ENCODE data around the gene ALDOB. TPM values are rescaled to one million over a fixed set of nuclear protein-coding genes. Genes with fewer than 3 reads are reported as not detected.

Gene ALDOB
- total and polyA plus RNA-seq, 9 donors = 0.27 to 21.1 (median 0.68) TPM

- no peak overlapping the region for H3K27ac ChIP-seq (ENCODE audit: low read length)
- peak; percentile 61 for DNase-seq
- no peaks in the 10 kb centered on the region for H3K27me3 ChIP-seq (ENCODE audit: control insufficient read depth, insufficient read depth, low read length)
- H3K9me3 ChIP-seq (replicated peaks; ENCODE audit: control insufficient read depth, low read depth, low read length) = no peaks in the 10 kb centered on the region
- WGBS (ENCODE audit: insufficient coverage) = 29% methylated on average over 5 of the region's 9 CpGs
- no peaks in the 10 kb centered on the region for H3K36me3 ChIP-seq (ENCODE audit: control insufficient read depth, insufficient read depth, low read length)
- H3K4me3 ChIP-seq (ENCODE audit: low read length) = no peak overlapping the region
- peaks cover 3% of the 10 kb centered on the region for H3K4me1 ChIP-seq (ENCODE audit: control insufficient read depth, insufficient read depth, low read length)
These were observed 7.8 kb upstream of the ALDOB start for GRCh38 chr9:101443364-101443771.

GRCh38 chr9:101442736-101443135 is 7.2 kb upstream of the ALDOB start:
- H3K36me3 ChIP-seq (ENCODE audit: control insufficient read depth, insufficient read depth, low read length) = no peaks in the 10 kb centered on the region
- no peaks in the 10 kb centered on the region for H3K27me3 ChIP-seq (ENCODE audit: control insufficient read depth, insufficient read depth, low read length)
- no CpG with 5 or more reads among the region's 3 CpGs for WGBS (ENCODE audit: insufficient coverage)
- peaks cover 3% of the 10 kb centered on the region for H3K4me1 ChIP-seq (ENCODE audit: control insufficient read depth, insufficient read depth, low read length)
- H3K27ac ChIP-seq (ENCODE audit: low read length) = no peak overlapping the region
- no peak for DNase-seq
- H3K9me3 ChIP-seq (replicated peaks; ENCODE audit: control insufficient read depth, low read depth, low read length) = no peaks in the 10 kb centered on the region
- no peak overlapping the region for H3K4me3 ChIP-seq (ENCODE audit: low read length)

- no peak overlapping the region for H3K27ac ChIP-seq (ENCODE audit: low read length)
These were observed 6.7 kb upstream of the ALDOB start for GRCh38 chr9:101442318-101442717.

GRCh38 chr9:101440714-101441230 is 5.2 kb upstream of the ALDOB start:
- WGBS (ENCODE audit: insufficient coverage) = no CpG with 5 or more reads among the region's 3 CpGs
- H3K9me3 ChIP-seq (replicated peaks; ENCODE audit: control insufficient read depth, low read depth, low read length) = no peaks in the 10 kb centered on the region
- no peak overlapping the region for H3K4me3 ChIP-seq (ENCODE audit: low read length)
- H3K27me3 ChIP-seq (ENCODE audit: control insufficient read depth, insufficient read depth, low read length) = no peaks in the 10 kb centered on the region
- H3K4me1 ChIP-seq (ENCODE audit: control insufficient read depth, insufficient read depth, low read length) = peaks cover 3% of the 10 kb centered on the region
- no peak for DNase-seq
- no peak overlapping the region for H3K27ac ChIP-seq (ENCODE audit: low read length)
- H3K36me3 ChIP-seq (ENCODE audit: control insufficient read depth, insufficient read depth, low read length) = no peaks in the 10 kb centered on the region

More at GRCh38 chr9:101442318-101442717, 6.7 kb upstream of the ALDOB start:
- peaks cover 3% of the 10 kb centered on the region for H3K4me1 ChIP-seq (ENCODE audit: control insufficient read depth, insufficient read depth, low read length)
- H3K4me3 ChIP-seq (ENCODE audit: low read length) = no peak overlapping the region
- no peak for DNase-seq
- H3K36me3 ChIP-seq (ENCODE audit: control insufficient read depth, insufficient read depth, low read length) = no peaks in the 10 kb centered on the region
- no peaks in the 10 kb centered on the region for H3K27me3 ChIP-seq (ENCODE audit: control insufficient read depth, insufficient read depth, low read length)
- 88% methylated on average over 2 of the region's 3 CpGs for WGBS (ENCODE audit: insufficient coverage)
- H3K9me3 ChIP-seq (replicated peaks; ENCODE audit: control insufficient read depth, low read depth, low read length) = no peaks in the 10 kb centered on the region

GRCh38 chr9:101438523-101438922 is 2.9 kb upstream of the ALDOB start:
- Histone ChIP-seq H3K4me3 (ENCODE audit: low read length) (no peak overlapping the region), H3K4me1 (ENCODE audit: control insufficient read depth, insufficient read depth, low read length) (peaks cover 3% of the 10 kb centered on the region), H3K36me3 (ENCODE audit: control insufficient read depth, insufficient read depth, low read length) (no peaks in the 10 kb centered on the region), H3K27ac (ENCODE audit: low read length) (no peak overlapping the region), H3K9me3 (replicated peaks; ENCODE audit: control insufficient read depth, low read depth, low read length) (no peaks in the 10 kb centered on the region), H3K27me3 (ENCODE audit: control insufficient read depth, insufficient read depth, low read length) (no peaks in the 10 kb centered on the region)
- no peak for DNase-seq
- WGBS (ENCODE audit: insufficient coverage) = no CpG with 5 or more reads among the region's 3 CpGs

GRCh38 chr9:101437806-101438232 is 2.2 kb upstream of the ALDOB start:
- H3K36me3 ChIP-seq (ENCODE audit: control insufficient read depth, insufficient read depth, low read length) = no peaks in the 10 kb centered on the region
- DNase-seq = no peak
- no peaks in the 10 kb centered on the region for H3K9me3 ChIP-seq (replicated peaks; ENCODE audit: control insufficient read depth, low read depth, low read length)
- no peak overlapping the region for H3K27ac ChIP-seq (ENCODE audit: low read length)
- H3K27me3 ChIP-seq (ENCODE audit: control insufficient read depth, insufficient read depth, low read length) = no peaks in the 10 kb centered on the region
- 37% methylated on average over 2 of the region's 2 CpGs for WGBS (ENCODE audit: insufficient coverage)
- H3K4me1 ChIP-seq (ENCODE audit: control insufficient read depth, insufficient read depth, low read length) = no peaks in the 10 kb centered on the region
- H3K4me3 ChIP-seq (ENCODE audit: low read length) = no peak overlapping the region

GRCh38 chr9:101434998-101435397 is 576 bp downstream of the ALDOB start:
- DNase-seq = no peak
- H3K27me3 ChIP-seq (ENCODE audit: control insufficient read depth, insufficient read depth, low read length) = no peaks in the 10 kb centered on the region
- WGBS (ENCODE audit: insufficient coverage) = no CpG with 5 or more reads among the region's 3 CpGs
- H3K27ac ChIP-seq (ENCODE audit: low read length) = no peak overlapping the region
- H3K36me3 ChIP-seq (ENCODE audit: control insufficient read depth, insufficient read depth, low read length) = no peaks in the 10 kb centered on the region
- no peaks in the 10 kb centered on the region for H3K4me1 ChIP-seq (ENCODE audit: control insufficient read depth, insufficient read depth, low read length)
- no peak overlapping the region for H3K4me3 ChIP-seq (ENCODE audit: low read length)
- H3K9me3 ChIP-seq (replicated peaks; ENCODE audit: control insufficient read depth, low read depth, low read length) = no peaks in the 10 kb centered on the region

GRCh38 chr9:101433229-101433628 is 2.3 kb downstream of the ALDOB start:
- H3K4me3 ChIP-seq (ENCODE audit: low read length) = no peak overlapping the region
- H3K9me3 ChIP-seq (replicated peaks; ENCODE audit: control insufficient read depth, low read depth, low read length) = no peaks in the 10 kb centered on the region
- no CpG with 5 or more reads among the region's 3 CpGs for WGBS (ENCODE audit: insufficient coverage)
- no peaks in the 10 kb centered on the region for H3K36me3 ChIP-seq (ENCODE audit: control insufficient read depth, insufficient read depth, low read length)
- H3K27ac ChIP-seq (ENCODE audit: low read length) = no peak overlapping the region
- no peaks in the 10 kb centered on the region for H3K27me3 ChIP-seq (ENCODE audit: control insufficient read depth, insufficient read depth, low read length)
- no peaks in the 10 kb centered on the region for H3K4me1 ChIP-seq (ENCODE audit: control insufficient read depth, insufficient read depth, low read length)
- no peak for DNase-seq

- Histone ChIP-seq H3K36me3 (ENCODE audit: control insufficient read depth, insufficient read depth, low read length) (no peaks in the 10 kb centered on the region), H3K9me3 (replicated peaks; ENCODE audit: control insufficient read depth, low read depth, low read length) (no peaks in the 10 kb centered on the region), H3K4me3 (ENCODE audit: low read length) (no peak overlapping the region), H3K4me1 (ENCODE audit: control insufficient read depth, insufficient read depth, low read length) (no peaks in the 10 kb centered on the region), H3K27ac (ENCODE audit: low read length) (no peak overlapping the region), H3K27me3 (ENCODE audit: control insufficient read depth, insufficient read depth, low read length) (no peaks in the 10 kb centered on the region)
- DNase-seq = no peak
- no CpG with 5 or more reads among the region's 1 CpG for WGBS (ENCODE audit: insufficient coverage)
These were observed 2.8 kb downstream of the ALDOB start for GRCh38 chr9:101432740-101433139.

- Histone ChIP-seq H3K4me3 (ENCODE audit: low read length) (no peak overlapping the region), H3K4me1 (ENCODE audit: control insufficient read depth, insufficient read depth, low read length) (no peaks in the 10 kb centered on the region), H3K9me3 (replicated peaks; ENCODE audit: control insufficient read depth, low read depth, low read length) (no peaks in the 10 kb centered on the region), H3K27me3 (ENCODE audit: control insufficient read depth, insufficient read depth, low read length) (no peaks in the 10 kb centered on the region), H3K27ac (ENCODE audit: low read length) (no peak overlapping the region), H3K36me3 (ENCODE audit: control insufficient read depth, insufficient read depth, low read length) (no peaks in the 10 kb centered on the region)
- DNase-seq = no peak
These were observed 3.4 kb downstream of the ALDOB start for GRCh38 chr9:101432171-101432570.

- Histone ChIP-seq H3K27ac (ENCODE audit: low read length) (no peak overlapping the region), H3K36me3 (ENCODE audit: control insufficient read depth, insufficient read depth, low read length) (no peaks in the 10 kb centered on the region), H3K27me3 (ENCODE audit: control insufficient read depth, insufficient read depth, low read length) (no peaks in the 10 kb centered on the region), H3K9me3 (replicated peaks; ENCODE audit: control insufficient read depth, low read depth, low read length) (no peaks in the 10 kb centered on the region), H3K4me3 (ENCODE audit: low read length) (no peak overlapping the region), H3K4me1 (ENCODE audit: control insufficient read depth, insufficient read depth, low read length) (no peaks in the 10 kb centered on the region)
- 100% methylated on average over 1 of the region's 7 CpGs for WGBS (ENCODE audit: insufficient coverage)
- no peak for DNase-seq
These were observed 5.8 kb downstream of the ALDOB start for GRCh38 chr9:101429736-101430135.

Data from muscle of leg (tissue), 11 donors.